ENCODE measurements around the gene INCENP.

The INCENP gene

GRCh38 chr11:62142921-62143320 is 19.1 kb downstream of the INCENP start:
- no peak for DNase-seq

DNA sequence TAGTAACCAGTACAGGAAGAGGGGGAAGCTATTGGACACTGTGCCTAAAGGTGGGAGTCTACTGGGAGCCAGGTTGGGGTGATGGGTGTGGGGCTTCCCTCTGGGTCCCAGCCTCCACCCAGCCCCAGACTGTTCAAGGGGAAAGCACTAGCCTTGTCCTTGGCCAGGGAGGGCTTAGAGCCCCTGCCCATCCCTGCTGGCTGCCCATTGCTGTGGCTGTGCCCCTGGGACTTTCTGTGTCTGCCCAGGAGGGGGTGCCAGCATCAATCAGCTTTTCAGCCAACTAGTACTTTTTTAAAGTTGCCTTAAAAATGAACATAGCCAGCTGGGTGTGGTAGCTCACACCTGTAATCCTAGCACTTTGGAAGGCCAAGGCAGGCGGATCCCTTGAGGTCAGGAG is 19.9 kb downstream of the INCENP start:
- DNase-seq: no peak

DNA sequence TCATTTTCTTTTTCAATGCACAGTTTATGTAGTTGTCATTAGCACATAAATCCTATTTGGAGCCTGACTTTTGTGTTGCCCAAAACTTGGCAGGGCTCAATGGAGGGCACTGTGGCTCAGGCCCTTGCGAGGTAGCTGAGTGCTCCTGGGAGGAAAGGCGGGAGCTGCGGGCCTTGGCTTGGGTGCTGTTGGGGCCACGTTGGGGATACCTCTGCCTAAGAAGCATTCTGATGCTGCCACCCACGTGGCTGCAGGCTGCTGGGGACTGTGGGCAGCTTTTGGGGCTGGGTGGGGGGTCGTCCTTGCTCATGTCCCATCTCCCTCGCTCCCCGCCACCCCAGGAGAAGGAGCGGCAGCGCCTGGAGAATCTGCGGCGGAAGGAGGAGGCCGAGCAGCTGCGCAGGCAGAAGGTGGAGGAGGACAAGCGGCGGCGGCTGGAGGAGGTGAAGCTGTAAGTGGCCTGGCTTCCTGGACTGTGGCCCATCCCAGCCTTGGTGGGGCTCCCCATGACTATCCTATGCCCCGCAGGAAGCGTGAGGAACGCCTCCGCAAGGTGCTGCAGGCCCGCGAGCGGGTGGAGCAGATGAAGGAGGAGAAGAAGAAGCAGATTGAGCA is 20.9 kb downstream of the INCENP start:
- DNase-seq: no peak

GRCh38 chr11:62145261-62145871 is 21.6 kb downstream of the INCENP start:
- DNase-seq: no peak

- DNase-seq: no peak
Observed at GRCh38 chr11:62146476-62147200, 22.8 kb downstream of the INCENP start.

DNA sequence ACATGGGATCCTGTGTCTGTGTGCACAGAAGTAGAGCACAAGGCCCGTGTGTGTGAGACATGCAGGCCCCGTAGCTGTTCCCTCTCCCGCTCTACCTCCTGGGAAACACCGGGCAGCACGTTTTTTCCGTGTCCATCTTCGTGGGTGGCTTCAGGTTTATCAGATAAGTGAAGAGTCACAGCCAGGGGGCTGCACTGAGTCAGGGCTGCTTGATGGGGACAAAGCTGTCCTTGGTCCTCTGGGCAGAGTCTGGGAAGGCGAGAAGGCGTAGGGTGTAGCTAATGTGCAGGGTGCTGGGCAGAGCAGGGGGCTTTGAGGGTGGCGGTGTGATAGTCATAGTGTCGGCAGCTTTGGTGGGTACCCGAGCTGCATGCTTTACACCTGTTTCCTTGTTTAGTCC is 23.7 kb downstream of the INCENP start:
- DNase-seq: no peak

DNA sequence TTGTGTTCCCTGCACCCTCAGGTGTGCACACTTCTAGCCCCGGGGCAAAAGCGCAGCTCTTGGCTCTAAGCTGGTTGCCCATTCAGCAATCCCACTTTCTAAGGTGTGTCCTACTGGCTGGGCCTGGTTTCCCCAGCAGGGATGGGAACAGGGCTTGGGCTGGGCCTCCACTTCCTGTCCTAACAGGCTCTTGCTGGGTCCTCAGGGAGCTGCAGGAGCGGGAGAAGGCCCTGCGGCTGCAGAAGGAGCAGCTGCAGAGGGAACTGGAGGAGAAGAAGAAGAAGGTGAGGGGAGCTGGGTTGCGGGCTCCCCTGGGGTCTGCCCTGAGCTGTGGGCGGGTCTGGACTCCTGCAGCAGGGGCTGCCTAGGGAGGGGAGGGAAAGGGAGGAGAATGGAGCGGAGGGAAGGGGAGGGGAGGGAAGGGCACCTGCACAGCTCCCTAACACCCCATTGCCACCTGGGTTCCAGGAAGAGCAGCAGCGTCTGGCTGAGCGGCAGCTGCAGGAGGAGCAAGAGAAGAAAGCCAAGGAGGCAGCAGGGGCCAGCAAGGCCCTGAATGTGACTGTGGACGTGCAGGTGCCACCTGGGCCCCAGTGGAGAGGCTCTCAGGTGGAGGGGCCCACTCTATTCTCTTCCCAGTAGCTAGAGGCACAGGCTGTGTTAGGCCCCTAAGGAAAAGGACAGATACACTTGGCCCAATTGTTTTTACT is 24.6 kb downstream of the INCENP start:
- no peak for DNase-seq

DNA sequence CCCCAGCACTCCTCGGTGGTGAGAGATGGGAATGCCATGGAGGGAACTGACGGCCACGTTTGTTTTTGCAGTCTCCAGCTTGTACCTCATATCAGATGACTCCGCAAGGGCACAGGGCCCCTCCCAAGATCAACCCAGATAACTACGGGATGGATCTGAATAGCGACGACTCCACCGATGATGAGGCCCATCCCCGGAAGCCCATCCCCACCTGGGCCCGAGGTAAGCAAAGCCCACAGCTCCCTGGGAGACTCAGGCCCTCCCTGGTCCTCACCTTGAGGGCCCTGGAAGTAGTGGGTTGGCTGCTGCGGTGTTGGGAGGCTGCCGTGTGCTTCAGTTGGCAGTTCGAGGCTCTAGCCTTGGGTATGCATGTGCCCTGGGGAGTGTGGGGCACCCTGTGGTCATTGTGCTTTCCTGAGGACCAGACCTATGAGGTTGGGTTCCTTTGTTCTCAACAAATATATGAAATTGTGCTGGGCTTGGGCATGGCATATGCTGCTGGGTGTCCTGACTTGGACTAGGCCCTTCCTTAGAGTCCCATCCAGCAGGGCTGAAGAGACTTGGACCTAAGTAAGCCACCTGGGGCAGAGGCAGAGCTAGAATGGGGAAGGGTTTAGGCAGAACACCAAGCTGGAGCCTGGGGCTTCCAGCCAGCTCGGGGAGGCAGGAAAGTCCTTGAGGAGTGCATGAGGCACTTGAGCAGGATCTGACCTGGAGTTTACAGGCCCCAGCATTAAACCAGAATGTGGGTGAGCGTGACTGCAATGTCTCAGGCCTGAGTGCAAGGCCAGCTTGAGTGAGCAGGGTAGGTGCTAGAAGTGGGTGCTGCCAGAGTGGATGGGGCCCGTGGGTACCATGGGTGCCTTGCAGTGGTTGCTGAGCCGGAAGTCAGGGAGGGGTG is 26.4 kb downstream of the INCENP start:
- no peak for DNase-seq

GRCh38 chr11:62150887-62151736 is 27.3 kb downstream of the INCENP start:
- no peak for DNase-seq

GRCh38 chr11:62151737-62152102 is 27.9 kb downstream of the INCENP start:
- DNase-seq: no peak

GRCh38 chr11:62152245-62153086 is 28.7 kb downstream of the INCENP start:
- no peak for DNase-seq

DNA sequence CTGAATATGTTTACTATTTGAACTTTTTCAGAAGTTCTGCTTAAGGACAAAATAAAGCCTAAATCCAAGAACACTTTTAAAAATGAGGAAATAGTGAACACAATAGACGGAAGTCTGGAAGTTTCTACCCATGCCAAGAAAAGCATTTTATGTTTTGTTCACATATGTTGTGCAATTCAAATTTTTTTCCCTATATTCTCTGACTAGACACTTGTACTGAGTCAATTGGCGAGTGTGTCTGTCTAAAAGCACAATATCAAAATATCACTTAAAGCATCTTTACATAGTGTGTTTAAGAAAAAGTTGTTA is 29.2 kb downstream of the INCENP start:
- no peak for DNase-seq

GRCh38 chr11:62153617-62154016 is 29.8 kb downstream of the INCENP start:
- DNase-seq: no peak

- no peak for DNase-seq
Observed at GRCh38 chr11:62157603-62158002, 33.8 kb downstream of the INCENP start.

- no peak for DNase-seq
Observed at GRCh38 chr11:62166371-62166770, 42.6 kb downstream of the INCENP start.

GRCh38 chr11:62169448-62169847 is 45.6 kb downstream of the INCENP start:
- no peak for DNase-seq

DNA sequence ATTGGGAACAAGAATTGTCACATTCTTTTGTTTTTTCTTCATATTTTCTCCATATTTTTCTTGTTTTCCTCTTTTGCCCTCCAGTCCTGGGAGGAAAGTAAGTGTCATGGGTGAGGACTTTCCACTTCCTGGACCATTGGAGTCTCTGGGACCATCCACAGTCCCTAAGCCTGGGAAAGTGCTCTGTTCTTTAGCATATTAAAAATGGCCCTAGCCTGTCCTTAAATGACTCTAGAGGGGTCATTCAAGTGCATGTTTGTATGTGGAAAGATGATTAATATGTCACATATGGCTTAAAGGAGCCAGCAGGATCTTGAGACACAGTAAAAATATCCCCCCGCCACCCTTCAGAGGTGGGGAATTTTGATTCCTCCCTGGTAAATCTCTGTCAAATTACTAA is 46.1 kb downstream of the INCENP start:
- no peak for DNase-seq

DNA sequence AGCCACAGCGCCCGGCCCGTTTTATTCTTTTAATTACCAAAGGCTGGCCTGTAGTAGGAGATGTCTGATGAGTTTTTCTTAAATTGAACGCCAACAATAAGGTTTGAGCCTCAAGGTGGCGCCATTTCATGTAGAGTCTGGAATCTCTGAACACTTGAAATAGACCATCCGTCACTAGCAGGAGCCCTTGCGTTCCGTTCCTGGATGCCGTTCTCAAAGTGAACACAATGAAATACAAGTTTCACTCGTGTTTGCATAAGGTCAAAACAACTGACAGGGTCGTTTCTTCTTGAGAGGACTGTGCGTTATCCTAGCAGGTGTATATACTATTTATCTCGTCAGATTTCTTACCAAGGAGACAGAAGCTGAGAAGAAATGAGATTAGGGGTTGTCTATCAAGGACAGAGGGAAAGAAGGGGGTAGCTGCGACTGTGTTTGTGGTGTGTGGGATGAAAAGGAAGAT is 47.5 kb downstream of the INCENP start:
- DNase-seq: peak; percentile 75

DNA sequence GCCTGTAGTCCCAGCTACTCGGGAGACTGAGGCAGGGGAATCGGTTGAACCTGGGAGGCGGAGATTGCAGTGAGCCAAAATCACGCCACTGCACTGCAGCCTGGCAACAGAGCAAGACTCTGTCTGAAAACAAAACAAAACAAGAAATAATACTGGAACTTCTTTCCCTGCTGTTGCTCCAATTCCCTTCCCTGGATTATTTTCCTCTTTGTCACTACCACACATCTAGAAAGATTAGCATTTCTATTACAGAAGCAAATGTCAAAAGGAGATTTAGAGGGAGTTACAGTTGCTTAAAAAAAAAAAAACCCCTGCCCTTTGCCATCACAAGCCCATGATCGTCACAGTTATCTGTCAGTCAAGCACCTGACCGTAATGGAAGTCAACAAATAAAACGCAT is 48.5 kb downstream of the INCENP start:
- DNase-seq: no peak

DNA sequence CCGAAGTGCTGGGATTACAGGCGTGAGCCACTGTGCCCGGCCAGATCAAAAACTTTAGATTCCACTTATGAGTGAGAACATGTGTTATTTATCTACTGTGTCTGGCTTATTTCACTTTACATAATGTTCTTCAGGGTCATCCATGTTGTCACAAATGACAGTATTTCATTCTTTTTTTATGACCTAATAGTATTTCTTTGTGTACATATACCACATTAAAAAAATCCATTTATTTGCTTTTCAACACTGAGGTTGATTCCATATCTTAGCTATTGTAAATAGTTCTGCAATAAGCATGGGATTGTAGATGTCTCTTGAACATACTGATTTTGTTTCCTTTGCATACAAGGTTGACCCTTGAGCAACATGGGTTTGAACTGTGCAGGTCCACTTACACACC is 53.0 kb downstream of the INCENP start:
- DNase-seq: no peak

DNA sequence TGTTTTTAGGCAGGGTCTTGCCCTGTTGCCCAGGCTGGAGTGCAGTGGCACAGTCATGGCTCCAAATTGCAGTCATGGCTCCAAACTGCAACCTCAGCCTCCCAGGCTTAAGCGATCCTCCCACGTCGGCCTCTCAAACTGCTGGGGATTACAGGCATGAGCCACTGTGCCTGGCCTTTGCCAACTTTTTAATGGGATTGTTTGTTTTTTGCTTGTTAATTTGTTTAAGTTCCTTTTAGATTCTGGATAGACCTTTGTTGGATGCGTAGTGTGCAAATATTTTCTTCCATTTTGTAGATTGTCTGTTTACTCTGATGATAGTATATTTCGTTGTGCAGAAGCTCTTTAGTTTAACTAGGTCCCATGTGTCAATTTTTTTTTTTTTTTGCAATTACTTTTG is 56.2 kb downstream of the INCENP start:
- DNase-seq: no peak

All from CD4-positive, alpha-beta T cell treated with Interleukin-10 for 1 hour (primary cell).